Measurements from ENCODE around the gene GDF15.
"Not testable (repeated sequence)": the region's sequence is repeated elsewhere in the genome, so short reads cannot be mapped to it uniquely, and the experiment has no call there.

- not testable (repeated sequence) for TF ChIP-seq CTCF (IDR thresholded peaks at IDR 0.05); EZH2 (IDR thresholded peaks at IDR 0.05; ENCODE audit: borderline replicate concordance, insufficient read depth, low read depth, low read length, poor library complexity, severe bottlenecking)
These were observed 16.7 kb downstream of the GDF15 start for GRCh38 chr19:18402455-18403248.
